DMS114 treated with DMSO at 0.1 percent for 48 hours (cell line): ENCODE data around the gene ADAMTSL2.
"Not testable (repeated sequence)": the region's sequence is repeated elsewhere in the genome, so short reads cannot be mapped to it uniquely, and the experiment has no call there.

Experiments
- DNase-seq: peaks from one replicate; lab custom pipeline; 2025; ENCODE audit not compliant: unreplicated experiment; lab: John Stamatoyannopoulos, UW

The ADAMTSL2 gene

DNA sequence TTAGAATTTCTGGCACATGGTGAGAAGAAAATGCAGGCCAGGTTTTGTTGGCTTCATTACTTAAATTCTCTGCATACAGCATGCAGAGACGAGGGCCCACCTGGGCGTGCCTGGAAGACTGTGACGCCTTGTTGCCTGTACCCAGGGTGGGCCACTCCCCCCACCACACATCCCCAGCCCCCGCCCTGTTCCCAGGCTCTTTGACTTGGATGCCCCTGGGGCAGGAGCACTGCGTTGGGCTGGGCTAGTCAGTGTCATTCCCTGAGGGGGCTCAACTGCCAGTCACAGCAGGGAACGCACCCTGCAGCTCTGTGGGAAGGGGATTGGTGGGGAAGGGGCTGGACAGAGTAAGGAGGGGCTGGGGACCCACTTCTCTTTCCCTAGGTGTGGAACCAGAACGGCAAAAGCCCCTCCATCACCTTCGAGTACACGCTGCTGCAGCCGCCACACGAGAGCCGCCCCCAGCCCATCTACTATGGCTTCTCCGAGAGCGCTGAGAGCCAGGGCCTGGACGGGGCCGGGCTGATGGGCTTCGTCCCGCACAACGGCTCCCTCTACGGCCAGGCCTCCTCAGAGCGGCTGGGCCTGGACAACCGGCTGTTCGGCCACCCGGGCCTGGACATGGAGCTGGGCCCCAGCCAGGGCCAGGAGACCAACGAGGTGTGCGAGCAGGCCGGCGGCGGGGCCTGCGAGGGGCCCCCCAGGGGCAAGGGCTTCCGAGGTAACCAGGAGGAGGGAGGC, 19.6 kb downstream of the ADAMTSL2 start:
- DNase-seq: no peak

DNA sequence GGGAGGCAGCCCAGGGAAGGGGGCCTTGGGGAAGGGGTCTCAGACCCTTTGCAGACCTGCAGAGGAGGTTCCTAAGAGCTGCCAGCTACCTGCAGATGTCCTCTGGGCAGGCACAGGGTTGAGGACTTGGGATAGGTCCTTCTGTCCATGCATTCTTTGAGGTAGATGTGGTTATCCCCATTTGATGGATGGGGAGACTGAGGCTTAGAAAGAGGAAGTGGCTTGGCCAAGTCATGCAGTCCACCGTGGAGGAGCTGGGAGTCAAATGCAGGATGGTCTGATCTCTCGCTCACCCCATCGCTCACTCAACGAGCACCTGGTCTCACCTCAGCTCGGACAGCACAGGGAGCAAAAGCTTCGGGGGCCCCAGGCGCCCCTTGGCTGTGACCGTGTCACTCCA, 20.2 kb downstream of the ADAMTSL2 start:
- DNase-seq: no peak

DNA sequence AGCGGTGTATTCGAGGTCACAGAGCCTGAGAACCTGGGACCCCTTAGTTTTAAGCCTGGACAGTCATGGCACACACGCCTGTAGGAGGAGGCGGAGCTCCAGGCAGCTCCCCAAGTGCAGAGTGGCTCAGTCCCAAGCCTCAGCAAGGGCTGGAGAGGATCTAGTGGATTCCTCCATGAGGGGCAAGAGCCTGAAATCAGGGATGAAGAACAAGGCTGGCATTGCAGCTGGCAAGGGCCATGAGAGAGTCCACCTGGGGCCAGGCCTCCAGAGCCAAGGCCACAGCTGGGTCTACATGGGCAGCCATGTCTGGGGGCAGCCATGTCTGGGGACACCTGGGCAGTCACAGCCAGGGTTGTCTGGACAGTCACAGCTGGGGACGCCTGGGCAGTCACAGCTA, 21.9 kb downstream of the ADAMTSL2 start:
- no peak for DNase-seq

DNA sequence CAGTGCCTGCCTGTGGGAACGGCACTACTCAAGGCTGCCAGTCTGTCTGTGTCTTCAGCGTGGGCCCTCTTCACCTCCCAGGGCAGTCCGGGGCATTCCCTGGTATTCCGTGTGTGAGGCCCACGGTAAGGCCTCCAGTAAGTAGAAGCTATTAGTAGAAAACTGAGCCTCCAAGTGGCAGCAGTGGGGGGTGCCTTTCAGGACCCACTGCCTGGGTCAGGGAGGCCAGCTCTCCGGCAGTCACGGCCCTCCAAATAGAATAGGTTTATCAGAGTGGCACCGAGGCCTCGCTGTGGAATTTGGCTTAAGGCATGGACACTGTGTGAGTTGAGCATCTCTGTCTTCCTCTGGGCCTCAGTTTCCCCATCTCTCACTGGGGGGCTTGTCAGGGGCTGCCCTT, 23.1 kb downstream of the ADAMTSL2 start:
- no peak for DNase-seq

DNA sequence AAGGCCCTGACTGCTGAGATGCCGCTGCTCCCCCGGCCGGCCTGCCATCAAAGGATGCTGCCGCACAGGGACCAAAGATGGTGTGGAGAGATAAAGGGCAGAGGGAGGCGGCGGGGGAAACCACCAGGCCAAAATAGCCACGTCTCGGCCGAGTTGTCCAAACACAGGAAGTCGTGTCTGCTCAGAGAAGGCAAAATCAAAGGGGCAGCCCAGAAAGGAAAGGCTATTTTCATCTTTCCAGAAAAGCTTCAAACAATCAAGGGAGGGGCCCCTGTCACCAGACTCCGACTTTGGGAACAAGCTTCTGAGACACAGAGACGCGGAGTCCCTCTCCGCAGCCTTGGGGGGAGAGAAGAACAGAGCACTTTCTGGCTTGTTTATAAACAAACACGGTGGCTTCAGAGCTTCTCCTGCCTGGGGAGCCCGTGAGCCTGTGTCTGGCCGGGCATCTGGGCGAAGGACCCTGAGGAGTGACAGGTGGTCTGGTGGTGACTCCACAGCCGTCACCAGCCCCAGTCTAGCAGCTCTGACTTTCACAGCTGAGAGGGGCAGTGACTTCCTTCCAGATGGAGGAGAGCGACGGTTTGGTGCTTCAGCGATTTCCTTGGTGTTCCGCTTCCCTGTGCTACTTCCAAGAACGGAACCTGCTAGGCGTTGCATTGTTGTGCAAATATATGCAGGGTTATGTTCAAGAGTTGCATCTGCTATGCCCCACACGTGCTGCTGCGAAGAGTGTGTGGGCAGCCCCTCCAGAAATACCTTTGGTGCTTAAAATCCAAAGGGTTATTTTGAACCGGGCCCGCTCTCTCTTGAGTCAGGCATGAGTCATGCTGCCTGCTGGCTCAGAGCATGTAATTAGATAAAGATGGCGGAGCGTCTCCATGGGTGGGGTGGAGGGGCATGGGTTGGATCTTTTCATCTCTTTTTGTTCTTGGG, 24.0 kb downstream of the ADAMTSL2 start:
- DNase-seq: no peak

DNA sequence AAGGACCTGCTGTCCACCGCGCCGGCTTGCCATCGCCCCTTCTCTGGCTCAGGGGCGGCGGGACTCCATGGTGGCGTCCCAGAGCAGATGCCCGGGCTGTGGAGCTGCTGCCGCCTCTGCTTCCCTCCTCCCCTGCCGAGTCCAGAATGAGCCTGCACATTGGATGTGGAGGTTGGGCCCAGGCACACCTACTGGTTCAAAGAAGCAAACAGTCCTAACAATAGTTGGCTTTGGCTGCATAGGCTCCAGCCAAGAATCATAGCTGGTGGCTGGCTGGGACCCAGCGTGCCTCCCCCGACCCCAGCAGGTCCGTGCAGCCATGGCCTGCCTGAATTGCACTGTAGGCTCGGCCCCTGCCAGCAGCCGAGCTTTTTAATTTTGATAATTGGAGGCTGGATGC, 25.8 kb downstream of the ADAMTSL2 start:
- DNase-seq: no peak

DNA sequence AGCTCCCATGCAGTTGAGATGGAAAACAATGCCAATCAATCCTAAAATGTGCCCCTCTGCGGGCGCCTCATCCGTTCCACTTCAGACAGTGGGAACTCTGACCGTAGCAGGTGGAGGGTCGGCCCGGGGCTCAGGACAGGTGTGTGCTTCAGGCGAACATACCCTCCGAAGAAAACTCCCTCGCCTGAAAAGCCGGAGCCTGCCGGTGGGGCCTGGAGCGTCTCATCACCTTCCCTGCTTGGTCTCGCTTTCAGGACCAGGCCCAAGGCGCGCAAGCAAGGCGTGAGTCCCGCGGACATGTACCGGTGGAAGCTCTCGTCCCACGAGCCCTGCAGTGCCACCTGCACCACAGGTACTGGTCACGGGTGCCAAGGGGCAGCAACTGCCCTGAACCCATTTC, 26.4 kb downstream of the ADAMTSL2 start:
- DNase-seq: no peak

DNA sequence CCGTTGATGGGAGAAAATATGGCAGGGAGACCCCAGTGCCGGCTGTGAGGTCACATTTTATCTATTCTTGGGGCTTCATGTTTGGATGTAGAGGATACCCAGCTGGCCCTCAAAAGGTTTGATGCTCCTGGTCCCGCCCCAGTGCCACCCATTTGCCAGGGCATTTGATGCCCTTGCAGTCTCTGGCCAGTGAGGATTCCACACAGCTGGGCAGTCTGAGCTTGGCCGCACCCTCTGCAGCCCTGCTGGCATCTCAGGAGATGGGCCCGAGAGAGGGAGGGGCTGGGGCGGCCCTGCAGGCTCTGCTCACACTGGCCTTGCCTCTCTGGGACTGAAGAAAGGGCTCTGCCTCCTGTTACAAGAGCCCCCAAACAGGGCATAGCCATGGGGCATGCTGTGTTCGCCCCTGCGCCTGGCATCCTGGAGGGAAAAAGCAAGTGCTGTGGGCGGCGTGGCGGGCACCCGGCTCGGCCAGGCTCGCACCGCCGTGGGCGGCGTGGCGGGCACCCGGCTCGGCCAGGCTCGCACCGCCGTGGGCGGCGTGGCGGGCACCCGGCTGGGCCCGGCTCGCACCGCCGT, 27.6 kb downstream of the ADAMTSL2 start:
- no peak for DNase-seq

DNA sequence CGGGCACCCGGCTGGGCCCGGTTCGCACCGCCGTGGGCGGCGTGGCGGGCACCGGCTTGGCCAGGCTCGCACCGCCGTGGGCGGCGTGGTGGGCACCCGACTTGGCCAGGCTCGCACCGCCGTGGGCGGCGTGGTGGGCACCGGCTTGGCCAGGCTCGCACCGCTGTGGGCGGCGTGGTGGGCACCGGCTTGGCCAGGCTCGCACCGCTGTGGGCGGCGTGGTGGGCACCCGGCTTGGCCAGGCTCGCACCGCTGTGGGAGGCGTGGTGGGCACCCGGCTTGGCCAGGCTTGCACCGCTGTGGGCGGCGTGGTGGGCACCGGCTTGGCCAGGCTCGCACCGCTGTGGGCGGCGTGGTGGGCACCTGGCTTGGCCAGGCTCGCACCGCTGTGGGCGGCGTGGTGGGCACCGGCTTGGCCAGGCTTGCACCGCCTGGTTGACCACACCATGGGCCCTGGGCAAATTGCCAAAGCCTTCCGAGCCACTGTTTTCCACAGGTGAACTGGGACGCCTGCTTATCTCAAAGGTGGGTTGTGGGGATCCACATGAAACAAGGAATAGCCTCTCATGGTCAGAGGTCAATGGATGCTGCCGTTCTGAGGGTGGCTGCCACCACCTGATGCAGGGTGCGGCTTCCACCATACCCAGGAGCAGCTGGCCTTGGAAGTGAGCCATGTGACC, 28.2 kb downstream of the ADAMTSL2 start:
- DNase-seq: no peak

DNA sequence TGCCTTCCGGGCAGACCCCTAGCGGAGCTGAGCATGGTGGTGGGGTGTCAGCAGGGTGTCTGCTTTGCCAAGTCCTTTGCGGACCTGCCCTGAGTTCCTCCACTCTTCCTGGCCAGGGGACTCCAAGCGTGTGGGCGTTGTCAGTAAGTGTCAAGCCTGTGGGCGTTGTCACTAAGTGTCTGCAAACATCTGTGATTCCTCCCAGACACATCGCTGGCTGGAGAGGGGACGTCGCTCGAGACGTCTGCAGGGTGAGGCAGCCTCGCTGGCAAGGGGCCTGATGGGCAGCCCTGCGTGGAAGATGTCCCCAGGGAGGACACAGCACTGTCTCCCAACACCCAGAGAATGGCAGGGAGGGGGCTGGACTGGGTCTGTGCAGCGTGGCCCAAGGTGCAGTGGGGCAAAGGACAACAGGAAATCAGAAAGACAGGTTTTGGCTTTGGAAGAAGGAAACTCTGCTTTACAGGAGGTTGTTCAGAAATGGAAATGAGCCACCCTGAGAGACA, 28.8 kb downstream of the ADAMTSL2 start:
- no peak for DNase-seq

DNA sequence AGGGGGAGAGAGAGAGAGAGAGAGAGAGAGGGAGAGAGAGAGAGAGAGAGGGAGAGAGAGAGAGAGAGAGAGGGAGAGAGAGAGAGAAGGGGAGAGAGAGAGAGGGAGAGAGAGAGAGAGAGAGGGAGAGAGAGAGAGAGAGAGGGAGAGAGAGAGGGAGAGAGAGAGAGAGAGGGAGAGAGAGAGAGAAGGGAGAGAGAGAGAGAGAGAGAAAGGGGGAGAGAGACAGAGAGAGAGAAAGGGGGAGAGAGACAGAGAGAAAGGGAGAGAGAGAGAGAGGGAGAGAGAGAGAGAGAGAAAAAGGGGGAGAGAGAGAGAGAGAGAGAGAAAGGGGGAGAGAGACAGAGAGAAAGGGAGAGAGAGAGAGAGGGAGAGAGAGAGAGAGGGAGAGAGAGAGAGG, 29.3 kb downstream of the ADAMTSL2 start:
- not testable (repeated sequence) for DNase-seq

DNA sequence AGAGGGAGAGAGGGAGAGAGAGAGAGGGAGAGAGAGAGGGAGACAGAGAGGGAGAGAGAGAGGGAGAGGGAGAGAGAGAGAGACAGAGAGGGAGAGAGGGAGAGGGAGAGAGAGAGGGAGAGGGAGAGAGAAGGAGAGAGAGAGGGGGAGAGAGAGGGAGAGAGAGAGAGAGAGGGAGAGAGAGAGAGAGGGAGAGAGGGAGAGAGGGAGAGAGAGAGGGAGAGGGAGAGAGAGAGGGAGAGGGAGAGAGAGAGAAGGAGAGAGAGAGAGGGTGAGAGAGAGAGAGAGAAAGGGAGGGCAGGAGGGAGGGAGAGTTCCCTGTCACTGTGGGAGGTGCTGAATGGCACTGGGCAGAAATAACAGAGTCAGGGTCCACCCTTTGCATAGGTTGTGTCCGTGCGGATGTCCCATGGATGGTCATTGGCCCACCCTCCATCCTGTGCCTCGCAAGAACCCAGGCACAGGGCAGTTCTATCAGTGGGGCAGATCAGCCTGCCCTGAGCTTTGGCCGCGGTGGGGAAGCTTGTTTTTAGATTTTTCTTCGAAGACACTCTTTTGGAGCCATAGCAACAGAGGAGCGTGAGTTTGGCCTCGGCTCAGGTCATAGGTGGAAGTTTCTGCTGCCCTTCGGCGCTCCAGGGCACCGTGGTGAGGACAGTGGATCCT, 30.1 kb downstream of the ADAMTSL2 start:
- DNase-seq: no peak

DNA sequence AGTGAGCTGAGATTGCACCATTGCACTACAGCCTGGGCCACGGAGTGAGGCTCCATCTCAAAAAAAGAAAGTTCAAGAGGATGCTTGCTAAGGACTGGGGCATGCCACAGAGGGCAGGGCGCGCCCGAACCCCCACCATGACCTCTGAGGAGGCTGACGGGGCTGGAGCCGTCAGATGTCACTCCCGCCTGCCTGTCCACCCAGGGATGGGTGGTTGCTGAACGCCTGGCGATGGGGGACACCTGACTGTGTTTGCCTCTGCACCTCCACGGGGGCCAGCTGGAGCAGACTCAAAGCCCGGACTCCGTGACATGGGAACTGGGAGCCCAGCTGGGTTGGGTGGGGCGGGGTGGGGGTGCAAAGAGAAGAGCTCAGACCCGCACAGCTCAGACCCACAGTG, 31.9 kb downstream of the ADAMTSL2 start:
- DNase-seq: no peak

DNA sequence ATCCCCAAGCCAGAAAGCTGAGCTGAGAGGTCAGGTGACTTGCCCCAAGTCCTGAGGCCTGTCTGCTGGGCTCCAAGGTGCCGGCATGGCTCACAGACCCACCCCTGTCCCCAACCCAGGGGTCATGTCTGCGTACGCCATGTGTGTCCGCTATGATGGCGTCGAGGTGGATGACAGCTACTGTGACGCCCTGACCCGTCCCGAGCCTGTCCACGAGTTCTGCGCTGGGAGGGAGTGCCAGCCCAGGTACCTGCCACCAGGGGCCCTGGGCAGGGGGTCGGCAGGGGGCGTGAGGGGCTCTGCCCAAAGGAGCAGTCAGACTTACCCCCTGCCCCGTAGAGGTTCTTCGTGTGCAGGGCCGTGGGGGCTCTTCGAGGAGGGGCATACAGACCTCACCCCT, 32.3 kb downstream of the ADAMTSL2 start:
- no peak for DNase-seq

DNA sequence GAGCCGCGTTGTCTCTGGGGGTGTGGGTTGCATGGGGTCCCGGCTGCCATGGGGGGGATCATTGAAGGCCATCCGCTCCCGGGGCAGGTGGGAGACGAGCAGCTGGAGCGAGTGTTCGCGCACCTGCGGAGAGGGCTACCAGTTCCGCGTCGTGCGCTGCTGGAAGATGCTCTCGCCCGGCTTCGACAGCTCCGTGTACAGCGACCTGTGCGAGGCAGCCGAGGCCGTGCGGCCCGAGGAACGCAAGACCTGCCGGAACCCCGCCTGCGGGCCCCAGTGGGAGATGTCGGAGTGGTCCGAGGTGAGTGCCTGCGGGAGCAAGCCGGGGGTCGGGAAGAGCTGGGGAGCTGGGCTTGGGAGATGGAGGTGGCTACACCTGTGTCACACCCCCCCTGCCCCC, 33.7 kb downstream of the ADAMTSL2 start:
- DNase-seq: no peak

DNA sequence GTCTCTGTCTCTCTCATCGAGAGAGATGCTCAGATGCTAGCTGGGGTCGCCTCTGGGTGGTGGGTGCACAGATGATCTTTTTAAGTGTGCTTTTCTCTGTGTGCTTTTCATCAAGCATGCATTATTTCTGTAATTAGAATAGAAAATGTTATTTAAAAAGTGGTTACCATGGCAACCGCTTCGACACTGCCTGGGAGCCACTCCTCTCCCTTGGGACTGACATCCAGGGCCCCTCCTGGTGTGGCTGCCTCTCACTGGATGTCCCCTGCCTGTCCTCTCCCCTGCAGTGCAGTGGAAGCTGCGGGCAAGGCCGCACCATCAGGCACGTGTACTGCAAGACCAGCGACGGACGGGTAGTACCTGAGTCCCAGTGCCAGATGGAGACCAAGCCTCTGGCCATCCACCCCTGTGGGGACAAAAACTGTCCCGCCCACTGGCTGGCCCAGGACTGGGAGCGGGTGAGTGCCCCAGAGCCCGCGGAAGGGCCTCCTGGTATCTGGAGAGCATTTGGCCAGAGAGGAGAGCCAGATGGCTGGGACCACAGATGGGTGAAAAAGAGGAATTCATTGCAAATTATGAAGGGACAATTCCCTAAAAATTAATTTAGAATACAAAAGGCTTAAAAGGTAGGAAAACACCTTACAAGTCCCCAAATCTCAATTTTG, 34.7 kb downstream of the ADAMTSL2 start:
- no peak for DNase-seq

DNA sequence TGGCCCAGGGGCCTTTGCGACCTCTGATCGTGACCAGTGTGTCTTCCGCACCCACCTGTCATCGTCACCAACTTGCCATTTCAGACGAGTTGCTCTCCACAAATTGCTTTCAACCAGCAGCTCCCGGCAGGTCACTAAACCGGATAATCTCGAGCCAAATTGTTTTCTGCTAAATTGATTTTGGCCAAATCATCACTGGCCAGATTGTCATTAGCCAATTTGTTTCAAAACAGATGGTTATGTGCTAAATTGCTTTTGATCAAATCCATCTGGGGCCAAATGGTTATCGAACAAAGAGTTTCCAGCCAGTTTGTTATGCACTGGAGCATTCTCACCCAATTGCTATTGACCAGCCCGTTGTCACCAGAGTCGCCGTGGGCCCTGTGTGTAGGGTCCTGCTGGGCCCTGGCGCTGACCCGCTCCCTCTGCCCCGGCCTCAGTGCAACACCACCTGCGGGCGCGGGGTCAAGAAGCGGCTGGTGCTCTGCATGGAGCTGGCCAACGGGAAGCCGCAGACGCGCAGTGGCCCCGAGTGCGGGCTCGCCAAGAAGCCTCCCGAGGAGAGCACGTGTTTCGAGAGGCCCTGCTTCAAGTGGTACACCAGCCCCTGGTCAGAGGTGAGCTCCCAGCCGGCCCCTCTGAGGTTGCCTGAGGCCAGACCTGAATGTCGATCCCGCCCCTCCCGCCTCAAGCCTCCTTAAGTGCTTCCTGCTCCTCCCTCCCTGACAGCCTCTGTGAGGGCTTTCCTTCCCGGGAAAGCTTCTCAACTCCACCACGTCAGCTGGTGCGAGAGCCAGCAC, 35.6 kb downstream of the ADAMTSL2 start:
- no peak for DNase-seq

DNA sequence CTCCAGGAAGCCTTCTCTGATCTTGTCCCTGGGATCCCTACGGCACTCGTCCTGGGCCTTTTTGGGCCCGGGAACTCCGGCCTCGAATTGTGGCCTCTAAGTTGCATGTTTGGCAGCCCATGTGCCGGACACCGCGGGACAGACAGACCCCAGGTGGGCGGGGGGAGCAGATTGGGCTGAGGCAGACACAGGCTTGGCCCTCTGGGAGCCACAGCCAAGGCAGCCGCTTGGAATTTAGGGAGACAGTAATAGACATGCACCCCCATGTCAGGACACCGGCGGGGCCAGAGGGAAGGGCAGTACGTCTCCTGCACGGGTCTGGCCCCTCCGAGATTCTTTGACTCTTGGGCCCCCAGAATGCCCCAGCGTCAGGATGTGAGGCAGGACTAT, 36.2 kb downstream of the ADAMTSL2 start:
- no peak for DNase-seq

DNA sequence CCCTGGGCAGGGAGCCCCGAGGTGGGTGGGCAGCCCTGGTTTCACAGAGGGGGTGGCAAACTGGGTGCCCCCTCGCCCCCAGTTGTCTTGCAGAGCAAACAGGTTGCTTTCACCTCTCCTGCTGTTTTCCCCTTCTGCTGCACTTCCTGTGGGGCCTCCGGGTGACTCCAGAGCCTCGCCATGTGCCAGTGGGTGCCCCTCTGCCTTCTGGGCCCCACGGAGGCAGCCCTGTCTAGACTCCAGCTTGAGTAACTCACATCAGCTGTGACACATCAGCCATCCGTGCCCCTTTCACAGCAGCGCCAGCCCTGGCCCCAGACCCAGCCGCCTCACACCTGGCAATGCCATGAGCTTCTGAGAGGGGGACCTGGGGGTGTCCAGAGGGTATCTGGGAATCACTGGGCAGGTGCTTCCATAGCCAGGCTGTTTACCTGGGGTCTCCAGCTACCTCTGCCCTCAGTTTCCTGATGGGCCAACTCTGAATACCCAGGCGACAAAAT, 36.9 kb downstream of the ADAMTSL2 start:
- DNase-seq: no peak
